ENCODE measurements around the gene NCCRP1.
A peak's percentile ranks its signal among the peaks of the same experiment; 100 is the strongest.

NCCRP1 gene

GRCh38 chr19:39223703-39224279, 27.0 kb downstream of the NCCRP1 start:
- DNase-seq (ENCODE audit: low spot score): peak; percentile 45
- H3K27ac ChIP-seq: no peak overlapping the region
- CTCF ChIA-PET: no interaction called here
- POLR2A ChIA-PET (ENCODE audit: low non-redundant PET): no interaction called here
- TF ChIP-seq CTCF (conservative IDR thresholded peaks at IDR 0.05; ENCODE audit: low read depth): no peak

GRCh38 chr19:39224910-39225309, 28.1 kb downstream of the NCCRP1 start:
- ChIA-PET POLR2A (ENCODE audit: low non-redundant PET) (no interaction called here), CTCF (interaction anchor here (0.7 kb wide), 1 partner anchor 279 kb away, joined by 3 read pairs; no protein-coding TSS in a partner anchor)
- no peak overlapping the region for H3K27ac ChIP-seq
- no peak for TF ChIP-seq CTCF (conservative IDR thresholded peaks at IDR 0.05; ENCODE audit: low read depth)
- no peak for DNase-seq (ENCODE audit: low spot score)

- no peak overlapping the region for H3K27ac ChIP-seq
- DNase-seq (ENCODE audit: low spot score): no peak
- CTCF ChIA-PET: interaction anchor here (0.6 kb wide), 1 partner anchor 37 kb away, joined by 3 read pairs; no protein-coding TSS in a partner anchor
- no peak for TF ChIP-seq CTCF (conservative IDR thresholded peaks at IDR 0.05; ENCODE audit: low read depth)
- POLR2A ChIA-PET (ENCODE audit: low non-redundant PET): no interaction called here
Measured at GRCh38 chr19:39230096-39230764, 33.5 kb downstream of the NCCRP1 start.

- ChIA-PET CTCF (interaction anchor here (0.7 kb wide), 1 partner anchor 14 kb away, joined by 3 read pairs; no protein-coding TSS in a partner anchor), POLR2A (ENCODE audit: low non-redundant PET) (no interaction called here)
- no peak for TF ChIP-seq CTCF (conservative IDR thresholded peaks at IDR 0.05; ENCODE audit: low read depth)
- no peak for DNase-seq (ENCODE audit: low spot score)
- no peak overlapping the region for H3K27ac ChIP-seq
Measured at GRCh38 chr19:39232708-39233107, 35.9 kb downstream of the NCCRP1 start.

DNA sequence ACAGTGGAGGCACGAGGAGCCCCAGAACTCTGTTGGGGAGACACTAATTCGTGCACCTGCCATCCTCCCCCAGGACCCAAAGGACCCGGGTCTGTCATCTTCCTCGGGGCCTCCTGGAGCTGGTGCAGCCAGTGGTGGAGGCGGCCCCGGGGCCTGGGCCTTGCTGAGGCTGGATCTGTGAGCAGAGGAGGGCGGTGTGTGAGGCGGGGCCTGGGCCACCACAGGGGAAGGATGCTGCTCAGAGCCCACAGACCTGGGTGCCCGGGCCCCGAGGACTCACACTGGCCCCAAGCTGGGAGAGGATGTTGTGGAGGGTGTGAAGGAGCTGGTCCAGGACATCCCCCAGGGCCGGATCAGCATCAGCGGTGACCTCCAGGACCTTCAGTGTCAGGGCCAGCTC, 39.8 kb downstream of the NCCRP1 start:
- no peak overlapping the region for H3K27ac ChIP-seq
- no peak for DNase-seq (ENCODE audit: low spot score)
- POLR2A ChIA-PET (ENCODE audit: low non-redundant PET): no interaction called here
- CTCF ChIA-PET: interaction anchor here (0.6 kb wide), 1 partner anchor 92 kb away, joined by 4 read pairs; no protein-coding TSS in a partner anchor
- TF ChIP-seq CTCF (conservative IDR thresholded peaks at IDR 0.05; ENCODE audit: low read depth): no peak

DNA sequence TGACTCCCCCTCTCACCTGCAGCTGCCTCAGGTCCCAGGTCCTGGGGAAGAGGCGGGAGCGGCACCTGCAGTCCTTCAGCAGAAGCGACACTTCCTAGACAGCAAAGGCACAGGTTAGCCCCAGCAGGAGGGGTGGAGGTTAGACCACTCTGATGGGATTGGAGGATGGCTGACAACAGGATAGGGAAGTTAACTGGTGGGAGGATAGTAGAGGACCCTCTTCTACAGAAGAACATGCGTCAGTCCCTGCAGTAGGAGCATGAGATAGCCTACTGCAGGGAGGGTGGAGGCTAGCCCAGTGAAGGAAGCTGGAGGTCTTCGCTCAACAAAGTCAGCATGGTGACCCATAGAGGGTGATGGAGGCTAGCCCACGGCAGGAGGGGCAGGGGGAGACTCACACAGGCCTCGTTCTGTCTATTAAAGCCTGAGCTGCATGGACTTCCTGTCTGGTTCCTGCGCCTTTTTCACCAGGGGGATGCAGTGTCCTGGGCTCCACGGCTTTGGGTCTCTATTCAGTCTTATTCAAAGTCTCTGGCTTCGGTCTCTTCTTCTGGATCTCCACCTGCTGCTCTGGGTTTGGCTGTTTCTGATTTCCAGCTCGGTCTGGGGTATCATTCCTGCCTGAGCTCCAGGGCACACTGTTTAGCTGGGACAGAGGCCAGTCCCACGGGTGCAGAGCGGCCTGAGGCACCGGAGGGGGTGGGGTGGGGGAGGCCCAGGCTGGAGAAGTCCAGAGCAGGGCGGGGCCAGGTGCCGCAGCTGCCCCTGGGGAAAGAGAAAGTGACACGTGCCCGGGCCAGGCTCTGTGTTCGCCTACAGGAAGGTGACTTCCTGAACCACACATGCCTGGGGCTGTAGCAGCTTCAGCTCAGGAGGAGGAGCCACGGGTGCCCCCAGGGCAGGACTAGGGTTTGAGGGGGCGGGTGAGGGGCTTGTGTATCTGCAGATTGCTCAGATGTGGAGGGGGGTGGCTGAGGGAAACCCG, 40.7 kb downstream of the NCCRP1 start:
- peak; percentile 24 for DNase-seq (ENCODE audit: low spot score)
- H3K27ac ChIP-seq: no peak overlapping the region
- no peak for TF ChIP-seq CTCF (conservative IDR thresholded peaks at IDR 0.05; ENCODE audit: low read depth)
- ChIA-PET POLR2A (ENCODE audit: low non-redundant PET) (no interaction called here), CTCF (interaction anchor here (1.0 kb wide), 1 partner anchor 115 kb away, joined by 3 read pairs; no protein-coding TSS in a partner anchor)

All from RWPE1 (cell line).